GM23338 (cell line): ENCODE results near the gene EMSY. TPM values are rescaled to one million over a fixed set of nuclear protein-coding genes. Genes with fewer than 3 reads are reported as not detected.
A peak's percentile ranks its signal among the peaks of the same experiment; 100 is the strongest.

Experiments used
- ATAC-seq: fragments of 200-7000 bp; cut with Tn5 transposase; 3 replicates; pipeline ENCODE4 v1.9.1; 2020
- DNase-seq: peaks from one replicate; pipeline ENCODE4 v3.0.0-alpha.2; 2015; ENCODE audit warnings: low spot score
- H2AFZ ChIP-seq: fragments of 200-600 bp; sonication (generic); 2 replicates; pipeline ENCODE4 v1.8.0; 2016; ENCODE audit warnings: antibody characterized with exemption, mild to moderate bottlenecking, moderate library complexity
- H3F3A ChIP-seq: fragments of 200-600 bp; sonication (generic); replicated peaks from 2 replicates; pipeline ENCODE4 v1.8.0; 2017; ENCODE audit warnings: antibody characterized with exemption, mixed run types, low read depth
- H3K27ac ChIP-seq: fragments of 200-600 bp; sonication (generic); 2 replicates; pipeline ENCODE4 v1.6.1; 2016; ENCODE audit warnings: low read depth
- H3K27me3 ChIP-seq: fragments of 200-600 bp; sonication (generic); 2 replicates; pipeline ENCODE4 v1.8.0; 2016; ENCODE audit warnings: mild to moderate bottlenecking, mixed run types, moderate library complexity; ENCODE audit not compliant: insufficient read depth
- H3K36me3 ChIP-seq: fragments of 200-600 bp; sonication (generic); 2 replicates; pipeline ENCODE4 v1.8.0; 2016; ENCODE audit warnings: mild to moderate bottlenecking; ENCODE audit not compliant: insufficient read depth
- H3K4me1 ChIP-seq: fragments of 200-600 bp; sonication (generic); 2 replicates; pipeline ENCODE4 v1.8.0; 2016; ENCODE audit warnings: mild to moderate bottlenecking, moderate library complexity; ENCODE audit not compliant: insufficient read depth
- H3K4me2 ChIP-seq: fragments of 200-600 bp; sonication (generic); 2 replicates; pipeline ENCODE4 v1.7.1; 2017; ENCODE audit warnings: mixed run types
- H3K4me3 ChIP-seq: fragments of 200-600 bp; sonication (generic); 2 replicates; pipeline ENCODE4 v1.6.1; 2016; ENCODE audit warnings: mixed run types
- H3K79me2 ChIP-seq: fragments of 200-600 bp; sonication (generic); replicated peaks from 2 replicates; pipeline ENCODE4 v1.8.0; 2017; ENCODE audit warnings: mild to moderate bottlenecking; ENCODE audit not compliant: insufficient read depth
- H3K9me2 ChIP-seq: fragments of 200-600 bp; sonication (generic); 2 replicates; pipeline ENCODE4 v1.8.0; 2017; ENCODE audit not compliant: insufficient read depth
- H4K20me1 ChIP-seq: fragments of 200-600 bp; sonication (generic); replicated peaks from 2 replicates; pipeline ENCODE4 v1.8.0; 2017; ENCODE audit warnings: mild to moderate bottlenecking; ENCODE audit not compliant: insufficient read depth
- H3K27ac Mint-ChIP-seq: 2 replicates; pipeline ENCODE4 v1.8.0; 2020; ENCODE audit warnings: inconsistent platforms, mild to moderate bottlenecking, moderate library complexity, mixed read lengths
- H3K27me3 Mint-ChIP-seq: 3 replicates; pipeline ENCODE4 v1.8.0; 2022; ENCODE audit warnings: low read depth, mild to moderate bottlenecking, moderate library complexity, mixed read lengths, inconsistent platforms; ENCODE audit not compliant: insufficient read depth, poor library complexity
- H3K36me3 Mint-ChIP-seq: 3 replicates; pipeline ENCODE4 v1.8.0; 2021; ENCODE audit warnings: low read depth, mild to moderate bottlenecking, inconsistent platforms, moderate library complexity, mixed read lengths
- H3K4me1 Mint-ChIP-seq: 3 replicates; pipeline ENCODE4 v1.8.0; 2020; ENCODE audit warnings: mild to moderate bottlenecking, inconsistent platforms, mixed read lengths
- H3K4me3 Mint-ChIP-seq: 3 replicates; pipeline ENCODE4 v1.8.0; 2021; ENCODE audit warnings: moderate library complexity, mild to moderate bottlenecking, inconsistent platforms, mixed read lengths
- H3K9me3 Mint-ChIP-seq: 3 replicates; pipeline ENCODE4 v1.8.0; 2020; ENCODE audit warnings: moderate library complexity, mild to moderate bottlenecking, inconsistent platforms, mixed read lengths
- CREB1 ChIP-seq: fragments of 250-450 bp; sonication (Bioruptor Pico); IDR thresholded peaks from 2 replicates; pipeline ENCODE4 v1.5.0; 2020; ENCODE audit warnings: low read depth, mild to moderate bottlenecking, moderate library complexity
- ETS1 ChIP-seq: IDR thresholded peaks from 2 replicates; pipeline ENCODE4 v1.6.1; 2016; ENCODE audit warnings: antibody characterized with exemption
- EZH2 ChIP-seq: fragments of 200-600 bp; sonication (generic); IDR thresholded peaks from one replicate; pipeline ENCODE4 v1.8.0; 2017; ENCODE audit warnings: antibody characterized with exemption, mild to moderate bottlenecking, low read depth; ENCODE audit not compliant: unreplicated experiment
- EZH2phosphoT487 ChIP-seq: fragments of 200-600 bp; sonication (generic); IDR thresholded peaks from one replicate; pipeline ENCODE4 v1.8.1; 2018; ENCODE audit warnings: antibody characterized with exemption; ENCODE audit not compliant: unreplicated experiment
- JUNB ChIP-seq: IDR thresholded peaks from one replicate; pipeline ENCODE4 v1.6.1; 2016; ENCODE audit warnings: antibody characterized with exemption; ENCODE audit not compliant: unreplicated experiment
- NANOG ChIP-seq: IDR thresholded peaks from 2 replicates; pipeline ENCODE4 v1.6.1; 2016; ENCODE audit warnings: antibody characterized with exemption, borderline replicate concordance
- POLR2AphosphoS5 ChIP-seq: IDR thresholded peaks from 2 replicates; pipeline ENCODE4 v1.6.1; 2016; ENCODE audit warnings: antibody characterized with exemption, low read depth
- REST ChIP-seq: IDR thresholded peaks from one replicate; pipeline ENCODE4 v1.6.1; 2018; ENCODE audit warnings: antibody characterized with exemption; ENCODE audit not compliant: unreplicated experiment
- STAT1 ChIP-seq: IDR thresholded peaks from one replicate; pipeline ENCODE4 v1.6.1; 2016; ENCODE audit warnings: antibody characterized with exemption; ENCODE audit not compliant: unreplicated experiment
- ZNF114 ChIP-seq: fragments of 250-450 bp; sonication (Bioruptor Pico); IDR thresholded peaks from 2 replicates; pipeline ENCODE4 v1.5.0; 2020; ENCODE audit warnings: mild to moderate bottlenecking, moderate library complexity
- ZNF331 ChIP-seq: fragments of 250-450 bp; sonication (Bioruptor Pico); IDR thresholded peaks from 2 replicates; pipeline ENCODE4 v1.5.0; 2020; ENCODE audit warnings: low read depth, mild to moderate bottlenecking, moderate library complexity
- ZNF462 ChIP-seq: fragments of 250-450 bp; sonication (Bioruptor Pico); IDR thresholded peaks from 2 replicates; pipeline ENCODE4 v1.5.0; 2020; ENCODE audit warnings: mild to moderate bottlenecking, moderate library complexity
- polyA plus RNA-seq: library from polyadenylated mRNA; unstranded; fragments of >200 nt; fragmentation: Nextera tagmentation; extraction: Ambion mirVana; gene quantifications from 2 replicates; pipeline ENCODE4 v1.2.1, GENCODE V29; 2016
- total RNA-seq: library from RNA; depleted of rRNA; stranded (reverse); fragments of >200 nt; shearing (Covaris generic); gene quantifications from 2 replicates; pipeline ENCODE4 v1.2.3, GENCODE V29; 2014

EMSY gene
- total and polyA plus RNA-seq, 2 experiments from 2014 or later, result 25.0 to 46.9 TPM

GRCh38 chr11:76443268-76443980 is 1.4 kb upstream of the EMSY start:
- H3F3A ChIP-seq, result no peaks in the 10 kb centered on the region
- no peak for TF ChIP-seq NANOG
- DNase-seq (no peak), ATAC-seq (no peak)
- peaks cover 9% of the 10 kb centered on the region for H3K27me3 Mint-ChIP-seq
- peak overlapping the region; percentile 100 for H3K27ac Mint-ChIP-seq
- H3K9me2 ChIP-seq, result no peaks in the 10 kb centered on the region
- H3K4me1 Mint-ChIP-seq, result peaks cover 30% of the 10 kb centered on the region
- H3K4me1 ChIP-seq, result peaks cover 22% of the 10 kb centered on the region
- no peak overlapping the region for H2AFZ ChIP-seq
- peaks cover 25% of the 10 kb centered on the region for H3K36me3 Mint-ChIP-seq
- H3K36me3 ChIP-seq, result no peaks in the 10 kb centered on the region
- peak overlapping the region; percentile 86 for H3K4me2 ChIP-seq
- peaks cover 45% of the 10 kb centered on the region for H3K79me2 ChIP-seq
- peak overlapping the region; percentile 63; the same call in 1 of the 2 replicates for H3K27ac ChIP-seq
- no peaks in the 10 kb centered on the region for H3K9me3 Mint-ChIP-seq
- H3K4me3 Mint-ChIP-seq, result peak overlapping the region; percentile 93
- H4K20me1 ChIP-seq, result no peaks in the 10 kb centered on the region
- H3K4me3 ChIP-seq, result peak overlapping the region; percentile 66
- H3K27me3 ChIP-seq, result no peaks in the 10 kb centered on the region

- H3F3A ChIP-seq, result no peaks in the 10 kb centered on the region
- Mint-ChIP-seq H3K9me3 (no peaks in the 10 kb centered on the region), H3K27me3 (peaks cover 9% of the 10 kb centered on the region), H3K27ac (peak overlapping the region; percentile 100), H3K4me1 (peaks cover 34% of the 10 kb centered on the region), H3K36me3 (peaks cover 25% of the 10 kb centered on the region), H3K4me3 (peak overlapping the region; percentile 93)
- H4K20me1 ChIP-seq, result no peaks in the 10 kb centered on the region
- no peaks in the 10 kb centered on the region for H3K36me3 ChIP-seq
- no peak overlapping the region for H2AFZ ChIP-seq
- peak overlapping the region; percentile 86 for H3K4me2 ChIP-seq
- ATAC-seq, result no peak
- peak overlapping the region; percentile 63 for H3K27ac ChIP-seq
- H3K4me1 ChIP-seq, result peaks cover 25% of the 10 kb centered on the region
- DNase-seq, result no peak
- H3K4me3 ChIP-seq, result peak overlapping the region; percentile 66
- no peaks in the 10 kb centered on the region for H3K27me3 ChIP-seq
- peaks cover 48% of the 10 kb centered on the region for H3K79me2 ChIP-seq
- H3K9me2 ChIP-seq, result no peaks in the 10 kb centered on the region
- TF ChIP-seq POLR2AphosphoS5 (no peak), STAT1 (no peak), ZNF462 (CRISPR knock-in tag) (no peak), ETS1 (no peak), REST (no peak), JUNB (no peak), ZNF331 (CRISPR knock-in tag) (no peak), EZH2 (no peak), EZH2phosphoT487 (no peak), ZNF114 (no peak), CREB1 (CRISPR knock-in tag) (no peak)
These were observed 794 bp upstream of the EMSY start for GRCh38 chr11:76444065-76444383.
